ENCODE results near the gene POP5. TPM values are rescaled to one million over a fixed set of nuclear protein-coding genes. Genes with fewer than 3 reads are reported as not detected.

The POP5 gene
- total RNA-seq, 1 experiment from 2014 or later, result 54.7 TPM

DNA sequence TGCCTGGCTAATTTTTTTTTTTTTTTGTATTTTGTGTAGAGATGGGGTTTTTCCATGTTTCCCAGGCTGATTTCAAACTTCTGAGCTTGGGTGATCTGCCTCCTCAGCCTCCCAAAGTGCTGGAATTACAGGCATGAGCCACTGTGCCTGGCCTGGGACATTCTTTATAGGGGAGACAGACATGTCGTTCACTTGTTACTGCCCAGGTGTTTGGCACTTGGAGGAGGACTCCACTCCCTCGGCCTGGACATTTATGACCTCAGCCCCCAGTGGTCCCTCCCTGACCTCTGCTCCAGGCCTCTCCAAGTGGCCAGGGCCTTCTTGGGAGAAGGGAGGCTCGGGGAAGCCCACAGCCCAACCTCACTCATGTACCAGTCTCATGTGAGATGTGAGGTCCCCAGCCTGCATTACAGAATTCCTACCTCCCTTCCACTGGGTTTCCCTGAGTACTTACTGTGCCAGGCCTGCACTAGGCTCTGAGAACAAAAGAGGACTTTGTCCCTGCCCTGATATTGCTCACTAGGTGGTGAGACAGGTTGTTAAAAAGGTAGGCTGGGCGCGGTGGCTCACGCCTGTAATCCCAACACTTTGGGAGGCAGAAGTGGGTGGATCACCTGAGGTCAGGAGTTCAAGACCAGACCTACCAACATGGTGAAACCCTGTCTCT is 9.7 kb upstream of the POP5 start:
- DNase-seq (ENCODE audit: low spot score), result no peak

DNA sequence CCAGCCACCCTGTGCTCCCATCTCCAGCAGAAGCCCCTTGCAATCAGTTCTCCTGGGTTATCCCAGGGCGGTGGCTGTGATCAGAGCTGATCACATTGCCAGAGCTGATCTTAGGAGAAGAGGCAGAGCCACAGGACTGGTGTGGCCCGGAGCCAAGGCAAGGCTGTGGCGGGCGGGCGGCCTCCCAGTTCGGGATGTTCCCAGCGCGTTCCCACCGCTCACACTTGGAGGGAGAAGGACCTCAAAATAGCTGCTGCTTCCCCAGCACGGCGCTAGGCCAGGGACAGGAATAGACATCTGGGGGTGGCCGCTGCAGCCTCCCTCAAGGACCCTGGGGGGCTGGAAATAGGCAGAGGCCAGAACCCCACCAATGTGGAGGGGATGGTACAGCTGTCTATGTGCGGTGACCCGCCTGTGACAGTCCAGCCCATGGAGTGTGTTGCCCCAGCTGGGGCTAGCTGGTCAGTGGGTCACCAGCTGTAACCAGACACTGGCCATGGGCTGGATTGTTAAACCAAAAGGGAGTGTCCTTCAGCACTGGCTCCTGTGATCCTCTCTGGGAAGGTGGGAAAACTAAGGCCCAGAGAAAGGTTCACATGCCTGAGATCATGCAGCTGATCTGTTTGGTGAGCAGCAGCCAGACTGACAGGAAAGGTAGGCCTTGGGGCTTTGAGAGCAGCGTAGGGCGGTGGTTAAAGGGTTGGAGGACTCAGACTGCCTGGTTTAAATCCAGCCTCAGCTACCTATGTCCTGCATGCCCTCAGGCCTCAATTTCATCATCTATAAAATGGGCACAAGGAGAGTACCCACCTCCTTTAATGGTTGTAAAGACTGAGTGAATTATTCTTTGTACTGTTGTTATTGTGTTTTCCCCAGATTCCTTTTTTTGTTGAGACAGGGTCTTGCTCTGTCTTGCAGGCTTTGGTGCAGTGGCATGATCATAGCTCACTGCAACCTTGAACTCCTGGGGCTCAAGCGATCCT is 8.0 kb upstream of the POP5 start:
- DNase-seq (ENCODE audit: low spot score), result no peak

DNA sequence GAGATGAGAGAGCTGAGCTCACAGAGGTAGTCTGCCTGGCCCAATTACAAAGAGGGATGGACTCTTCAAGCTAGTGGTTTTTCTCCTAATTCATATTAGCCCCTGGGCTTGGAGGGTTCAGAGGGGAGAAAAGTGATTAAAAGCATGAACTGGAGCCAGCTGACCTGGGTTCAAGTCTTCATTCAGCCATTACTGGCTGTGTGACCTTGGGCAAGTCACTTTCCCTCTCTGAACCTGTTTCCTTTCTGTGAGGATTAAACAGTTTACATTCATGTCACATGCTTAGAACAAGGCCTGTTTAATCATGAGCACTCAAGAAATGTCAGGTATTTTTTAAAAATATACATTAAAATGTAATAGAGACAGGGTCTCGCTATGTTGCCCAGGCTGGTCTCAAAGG is 7.2 kb upstream of the POP5 start:
- DNase-seq (ENCODE audit: low spot score), result no peak

DNA sequence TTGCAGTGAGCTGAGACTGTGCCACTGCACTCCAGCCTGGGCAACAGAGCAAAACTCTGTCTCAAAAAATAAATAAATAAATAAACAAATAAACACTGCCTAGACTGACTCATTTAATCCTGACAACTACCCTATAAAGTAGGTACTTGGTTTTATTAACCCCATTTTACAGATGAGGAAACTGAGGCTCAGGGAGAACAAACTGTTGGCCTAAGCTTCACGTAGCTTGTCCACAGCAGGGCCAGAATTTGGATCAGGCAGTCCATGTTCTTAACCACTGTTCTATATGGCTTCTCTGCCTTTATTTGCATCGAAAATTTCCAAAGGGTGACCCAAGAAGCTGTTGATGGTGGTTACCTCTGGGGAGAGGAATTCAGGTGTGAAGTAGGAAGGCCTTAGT is 5.7 kb upstream of the POP5 start:
- DNase-seq (ENCODE audit: low spot score), result no peak

DNA sequence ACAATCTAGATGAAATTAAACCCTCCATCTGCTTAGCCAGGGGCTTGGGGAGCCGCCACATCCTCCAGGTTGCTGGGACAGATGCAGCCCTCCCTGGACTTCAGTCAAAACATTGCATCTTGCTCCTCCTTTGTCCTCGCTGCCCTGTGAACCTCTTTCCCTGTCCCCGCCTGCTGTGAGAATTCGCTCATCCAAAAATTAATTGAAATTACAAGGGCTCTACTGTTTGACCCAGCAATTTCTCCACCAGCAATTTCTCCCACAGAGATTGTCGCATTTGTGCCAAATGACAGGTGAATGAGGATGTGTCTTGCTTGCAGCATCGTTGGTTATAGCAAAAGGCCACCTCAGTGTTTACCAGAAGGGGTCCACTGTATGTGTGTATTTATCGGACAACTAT is 5.0 kb upstream of the POP5 start:
- no peak for DNase-seq (ENCODE audit: low spot score)

DNA sequence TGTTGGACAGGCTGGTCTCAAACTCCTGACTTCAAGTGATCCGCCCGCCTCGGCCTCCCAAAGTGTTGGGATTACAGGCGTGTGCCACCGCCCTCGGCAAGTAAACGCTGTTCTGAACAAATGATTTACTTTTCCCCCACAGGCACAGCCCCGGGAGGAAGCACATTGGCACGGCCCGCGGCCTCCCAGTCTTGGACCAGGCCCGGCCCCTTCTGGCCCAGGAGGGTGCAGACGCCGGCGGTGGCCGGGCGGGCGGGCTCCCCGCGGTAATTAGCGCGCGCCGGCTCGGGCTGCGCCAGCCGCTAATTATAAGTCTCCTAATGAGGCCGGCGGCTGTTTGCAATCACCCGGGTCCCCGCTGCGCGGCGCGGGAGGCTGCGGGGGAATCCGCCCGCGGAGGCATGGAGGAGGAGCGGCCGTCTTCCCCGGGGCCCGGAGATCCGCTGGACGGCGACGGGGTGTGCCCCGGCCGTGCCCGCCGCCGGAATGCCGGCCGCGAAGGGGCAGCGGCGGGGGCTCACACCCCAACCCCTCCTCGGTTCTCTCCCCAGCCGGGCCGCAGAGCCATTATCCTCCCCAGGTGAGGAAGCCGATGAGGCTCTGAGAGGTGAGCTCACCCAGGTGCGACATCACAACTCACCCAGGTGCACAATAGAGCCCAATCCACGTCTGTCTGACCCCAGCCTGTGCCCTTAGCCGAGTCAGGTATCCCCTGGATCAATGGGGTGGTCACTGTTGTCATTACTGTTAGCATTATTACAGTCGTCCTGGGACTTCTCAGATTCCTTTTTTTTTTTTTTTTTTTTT is 3.3 kb upstream of the POP5 start:
- DNase-seq (ENCODE audit: low spot score), result no peak

DNA sequence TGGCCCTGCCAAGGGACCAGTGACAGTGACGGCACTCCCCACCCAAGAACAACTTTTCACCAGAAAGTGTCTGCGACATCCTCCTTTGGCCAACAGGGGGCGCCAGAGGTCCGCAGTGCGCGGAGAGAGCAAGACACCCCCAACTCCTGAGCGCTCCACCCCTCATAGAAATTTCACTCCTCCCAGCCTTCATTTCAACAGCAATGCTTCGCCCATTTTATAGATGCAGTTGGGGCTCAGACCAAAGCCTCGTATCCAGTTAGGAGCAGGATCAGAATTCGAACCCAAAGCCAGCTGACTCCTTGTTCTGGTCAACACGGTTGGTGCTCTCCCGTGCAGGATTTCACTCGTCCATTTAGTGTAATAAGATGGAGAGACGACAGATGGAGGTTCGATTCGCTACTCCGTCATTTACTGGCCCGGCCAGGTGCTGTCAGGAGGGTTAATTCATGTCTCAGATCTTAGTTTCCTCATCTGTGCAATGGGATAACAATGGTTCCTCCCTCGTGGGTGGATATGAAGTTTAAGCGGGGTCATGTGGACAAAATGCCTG is 2.4 kb upstream of the POP5 start:
- DNase-seq (ENCODE audit: low spot score), result peak; percentile 38

DNA sequence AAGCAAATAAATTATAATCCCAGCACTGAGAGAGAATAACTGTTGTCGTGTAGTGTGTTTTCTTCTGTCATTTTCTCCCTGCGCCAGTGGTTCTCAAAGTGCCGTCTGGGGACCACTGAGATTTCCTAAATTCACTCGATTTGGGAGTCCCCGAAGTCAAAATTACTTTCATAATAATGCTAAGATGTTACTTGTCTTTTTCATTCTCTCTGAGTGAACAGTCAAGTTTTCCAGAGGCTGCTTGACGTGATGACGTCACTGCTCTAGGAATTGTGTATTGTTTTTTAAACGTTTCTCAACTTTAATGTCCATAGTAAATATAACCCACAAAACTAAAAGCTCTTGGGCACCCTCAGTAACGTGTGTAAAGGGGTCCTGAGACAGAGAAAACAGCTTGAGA is 796 bp upstream of the POP5 start:
- DNase-seq (ENCODE audit: low spot score), result no peak

DNA sequence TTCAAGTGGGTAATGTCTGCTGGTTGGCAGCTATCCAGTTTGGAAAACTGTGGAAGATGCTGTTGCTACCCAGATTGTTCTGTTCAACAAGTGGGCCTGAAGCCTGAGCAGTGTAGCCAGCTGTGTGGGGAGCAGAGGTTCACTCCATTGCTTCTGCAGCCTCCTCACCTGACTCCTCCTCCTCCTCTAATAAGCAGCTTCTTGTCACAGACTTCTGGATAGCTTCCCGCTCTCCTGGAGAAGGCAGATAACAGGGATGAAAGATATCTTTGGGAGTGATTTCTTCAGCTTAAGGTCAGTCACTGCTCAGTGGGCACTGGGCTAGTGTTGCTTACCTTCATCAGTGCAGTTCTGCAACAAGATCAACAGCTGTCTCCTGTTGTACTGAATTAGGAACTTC is 2.0 kb downstream of the POP5 start:
- DNase-seq (ENCODE audit: low spot score), result no peak

DNA sequence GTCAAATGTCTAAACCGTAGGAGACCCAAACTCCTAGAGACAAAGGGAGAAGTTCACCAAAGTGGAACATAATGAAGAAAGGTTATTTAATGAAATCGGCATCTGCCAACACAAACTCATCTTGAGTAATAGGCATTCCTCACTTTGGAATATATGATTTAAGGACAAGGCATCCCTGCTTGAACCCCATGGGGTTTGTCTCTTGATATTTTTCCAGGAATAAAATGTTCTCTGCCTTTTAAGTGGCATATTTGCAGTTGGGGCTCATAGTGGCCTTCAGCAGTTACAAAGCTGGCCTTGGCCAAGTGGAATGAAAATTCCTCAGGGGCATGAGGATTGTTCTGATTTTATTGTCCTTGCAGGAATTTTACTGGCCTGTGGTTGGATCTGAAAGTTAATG is 7.1 kb downstream of the POP5 start:
- DNase-seq (ENCODE audit: low spot score), result no peak

DNA sequence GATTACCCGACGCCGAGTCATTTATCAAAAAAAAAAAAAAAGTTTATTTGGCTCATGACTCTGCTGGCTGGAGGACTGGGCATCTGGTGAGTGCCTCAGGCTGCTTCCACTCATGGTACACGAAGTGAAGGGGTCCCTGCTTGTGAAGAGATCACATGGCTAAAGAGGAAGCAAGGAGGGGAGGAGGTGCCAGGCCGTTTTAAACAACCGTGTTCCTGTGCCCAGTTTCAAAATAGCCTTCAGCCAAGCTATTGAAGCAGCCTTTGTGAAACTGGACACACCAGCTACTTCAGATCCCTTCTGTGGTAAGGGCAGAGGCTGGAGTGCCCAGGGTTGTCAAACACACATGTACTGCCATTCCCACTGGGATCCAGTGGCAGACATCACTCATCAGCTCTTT is 7.6 kb downstream of the POP5 start:
- DNase-seq (ENCODE audit: low spot score), result no peak

DNA sequence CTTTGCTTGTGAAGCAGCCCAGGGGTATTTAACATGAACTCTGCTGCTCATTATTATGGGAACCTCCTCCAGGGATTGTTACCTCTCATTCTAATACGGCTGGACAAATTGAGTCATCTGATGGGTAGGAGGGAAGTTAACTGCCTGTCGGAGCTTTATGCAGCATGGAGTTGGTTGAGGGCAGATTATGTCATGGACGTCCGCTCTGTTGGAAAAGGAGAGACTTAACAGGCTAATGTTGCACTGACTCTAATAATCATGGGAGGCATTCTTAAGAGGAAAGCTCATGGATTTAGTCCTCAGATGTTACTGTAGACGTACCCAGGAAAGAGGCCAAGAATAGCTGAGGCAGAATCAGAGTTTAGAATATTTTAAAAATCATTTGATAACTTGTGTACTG is 9.9 kb downstream of the POP5 start:
- DNase-seq (ENCODE audit: low spot score), result no peak

DNA sequence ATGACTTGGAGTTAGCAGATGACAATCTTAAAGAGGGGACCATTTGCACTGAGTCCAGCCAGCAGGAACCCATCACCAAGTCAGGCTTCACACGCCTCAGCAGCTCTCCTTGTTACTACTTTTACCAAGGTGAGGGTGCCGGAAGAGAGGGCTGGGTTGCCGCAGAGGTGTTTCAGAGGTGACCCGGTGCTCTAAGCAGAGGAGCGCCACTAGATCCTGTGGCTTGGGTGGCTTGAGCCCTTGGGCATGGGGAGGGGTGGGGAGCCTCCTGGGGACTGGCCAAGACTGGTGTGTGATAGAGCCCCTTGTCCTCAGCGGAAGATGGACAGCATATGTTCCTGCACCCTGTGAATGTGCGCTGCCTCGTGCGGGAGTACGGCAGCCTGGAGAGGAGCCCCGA is 17.7 kb downstream of the POP5 start:
- DNase-seq (ENCODE audit: low spot score), result no peak

DNA sequence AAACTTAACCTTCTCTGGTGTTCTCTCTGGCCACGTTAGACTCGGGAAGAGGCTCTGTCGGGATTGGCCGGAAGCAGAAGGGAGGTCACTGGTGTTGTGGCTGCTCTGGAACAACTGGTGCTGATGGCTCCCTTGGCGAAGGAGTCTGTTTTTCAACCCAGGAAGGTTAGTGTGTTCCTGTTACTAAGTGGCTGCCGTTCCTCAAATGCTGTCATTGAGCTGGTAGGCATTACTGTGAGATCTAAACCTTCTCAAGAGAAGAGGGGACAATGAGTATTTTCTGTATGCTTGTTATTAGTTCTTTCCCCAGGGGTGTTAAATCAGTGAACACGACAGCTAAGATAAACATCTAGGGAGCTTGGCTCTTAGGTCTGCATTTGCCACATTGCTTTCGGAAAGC is 18.3 kb downstream of the POP5 start:
- DNase-seq (ENCODE audit: low spot score), result no peak

DNA sequence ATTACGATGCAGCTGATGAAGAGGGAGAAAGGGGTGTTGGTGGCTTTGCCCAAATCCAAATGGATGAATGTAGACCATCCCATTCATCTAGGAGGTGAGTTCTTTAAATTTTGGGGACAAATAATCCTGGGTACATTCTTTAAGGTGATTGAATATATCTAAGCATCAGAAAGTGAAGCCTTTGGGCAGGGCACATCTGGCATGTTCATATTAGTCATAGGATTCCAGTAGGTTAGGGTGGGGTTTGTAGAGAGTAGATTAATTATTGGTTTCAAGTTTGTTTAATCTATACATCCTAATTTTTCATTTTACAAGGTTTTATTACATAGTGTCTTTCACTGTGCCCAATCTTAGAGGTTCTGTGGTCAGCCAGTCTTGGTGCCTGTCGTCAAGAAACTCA is 23.6 kb downstream of the POP5 start:
- no peak for DNase-seq (ENCODE audit: low spot score)

DNA sequence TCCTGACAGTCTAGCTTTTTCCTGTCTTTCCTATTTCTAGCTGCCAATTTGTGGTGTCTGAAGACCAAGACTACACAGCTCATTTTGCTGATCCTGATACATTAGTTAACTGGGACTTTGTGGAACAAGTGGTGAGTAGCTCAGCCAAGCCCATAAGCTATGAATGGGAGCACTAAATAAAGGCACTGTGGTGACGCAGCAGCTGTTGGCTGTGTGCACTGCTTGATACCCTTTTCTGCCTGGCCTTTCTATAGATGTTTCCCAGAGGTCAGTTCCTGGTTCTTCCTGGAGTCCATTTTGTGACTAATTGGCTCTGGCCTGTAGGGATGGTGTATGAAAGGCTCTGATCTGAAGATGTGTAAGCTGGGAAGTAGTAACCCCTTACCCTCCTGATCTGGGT is 26.5 kb downstream of the POP5 start:
- DNase-seq (ENCODE audit: low spot score), result no peak

DNA sequence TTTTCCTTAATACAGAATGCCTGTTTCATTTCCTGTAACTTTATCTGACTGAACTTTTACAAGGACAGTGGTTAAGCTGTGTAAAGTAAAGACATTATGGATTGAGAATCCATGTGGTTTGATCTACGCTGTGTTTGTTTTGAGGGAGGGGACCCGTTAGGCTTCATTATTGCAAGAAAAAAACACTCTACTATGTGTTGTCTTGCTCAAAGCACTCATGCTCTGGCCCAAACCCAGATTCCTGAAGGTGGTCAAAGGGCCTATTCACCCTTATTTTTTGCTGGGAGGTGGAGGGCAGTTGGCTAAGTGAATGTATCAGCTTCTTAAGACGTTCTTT is 35.2 kb downstream of the POP5 start:
- DNase-seq (ENCODE audit: low spot score), result no peak

DNA sequence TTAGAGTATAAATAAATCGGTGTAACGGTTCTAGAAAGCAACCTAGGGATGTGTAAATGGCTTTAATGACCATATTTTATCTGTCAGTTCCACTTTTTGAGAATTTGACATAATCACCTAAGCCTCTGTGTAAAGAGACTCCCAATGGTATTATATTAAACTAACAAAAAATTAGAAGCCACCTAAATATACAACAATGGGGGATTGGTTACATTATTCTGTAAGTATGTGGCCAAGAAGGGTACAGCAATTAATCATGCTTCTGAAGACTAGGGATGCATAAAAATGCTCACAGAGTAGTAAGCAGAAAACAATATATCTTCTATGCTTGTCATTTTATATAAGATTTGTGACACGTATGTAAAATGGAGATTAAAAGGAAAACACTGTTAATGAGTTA is 36.5 kb downstream of the POP5 start:
- DNase-seq (ENCODE audit: low spot score), result no peak

DNA sequence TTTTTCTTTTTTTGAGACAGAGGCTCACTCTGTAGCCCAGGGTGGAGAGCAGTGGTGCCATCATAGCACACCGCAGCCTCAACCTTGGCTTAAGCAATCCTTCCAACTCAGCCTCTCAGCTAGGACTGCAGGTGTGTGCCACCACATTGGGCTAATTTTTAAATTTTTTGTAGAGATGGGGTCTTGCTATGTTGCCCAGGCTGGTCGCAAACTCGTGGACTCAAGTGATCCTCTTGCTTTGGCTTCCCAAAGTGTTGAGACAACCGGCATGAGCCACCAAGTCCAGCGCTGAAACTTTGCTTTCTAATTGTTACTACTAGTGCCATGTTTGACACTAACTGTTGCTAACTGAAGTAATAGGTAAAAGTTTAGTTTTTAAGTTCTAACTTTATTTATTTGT is 39.0 kb downstream of the POP5 start:
- no peak for DNase-seq (ENCODE audit: low spot score)

DNA sequence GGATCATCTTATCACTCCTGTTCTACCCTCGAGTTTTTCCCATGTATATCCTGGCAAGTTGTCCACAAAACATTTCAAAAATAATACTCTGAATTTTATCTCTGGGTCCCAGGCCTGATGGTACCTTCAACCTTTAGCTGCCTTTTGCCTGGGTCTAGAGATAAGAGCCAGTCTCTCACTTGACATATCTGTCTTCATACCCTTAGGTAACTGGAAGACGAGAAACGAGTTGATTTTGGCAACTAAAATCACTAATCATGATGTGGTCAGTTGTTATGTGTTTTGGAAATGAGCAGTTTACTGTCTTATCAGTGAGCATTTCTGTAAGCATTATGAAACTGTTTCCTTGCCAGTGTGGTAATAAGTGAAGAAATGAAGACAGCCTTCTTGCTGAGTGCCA is 40.8 kb downstream of the POP5 start:
- DNase-seq (ENCODE audit: low spot score), result no peak

DNA sequence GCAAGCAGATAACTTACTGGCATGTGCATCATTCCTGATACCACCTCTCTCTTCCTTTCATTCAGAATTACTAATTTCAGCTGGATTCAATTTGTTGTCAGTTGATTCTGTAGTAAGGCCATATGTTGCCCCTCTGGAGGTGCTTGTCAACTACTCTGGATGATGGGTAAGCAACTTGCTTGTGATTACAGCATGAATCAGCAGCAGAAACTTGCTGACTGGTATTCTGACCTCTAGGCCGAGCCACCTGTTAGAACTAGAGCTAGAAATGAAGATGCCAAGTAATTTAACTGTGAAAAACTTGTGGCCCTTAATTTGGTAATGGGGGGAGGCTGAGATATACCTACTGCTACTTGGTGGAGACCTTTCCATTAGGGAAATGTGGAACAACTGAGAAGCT is 41.9 kb downstream of the POP5 start:
- no peak for DNase-seq (ENCODE audit: low spot score)
